Upper lobe of left lung (tissue), 4 donors: ENCODE data around the gene KTI12.

Source experiments
- EP300 ChIP-seq, 4 donors: sonication (generic); formaldehyde crosslinking; IDR thresholded peaks; one replicate each; pipeline ENCODE4 v1.5.1; 2017; ENCODE audit warnings: antibody characterized with exemption in 4 of 4, control low read depth in 2 of 4
- POLR2A ChIP-seq, 4 donors: fragments of 450-650 bp; IDR thresholded peaks; one replicate each; pipeline ENCODE4 v1.5.1; 2016 to 2017; ENCODE audit warnings: antibody characterized with exemption in 4 of 4, mild to moderate bottlenecking in 2 of 4
- POLR2AphosphoS5 ChIP-seq, 2 donors: sonication (generic); formaldehyde crosslinking; IDR thresholded peaks; one replicate each; pipeline ENCODE4 v1.5.1; 2017; ENCODE audit warnings: antibody characterized with exemption in 2 of 2
- TF ChIP-seq, protein P1 (sequence below), 6 experiments: fragments of 450-650 bp in 4 of 6; fragments of 200-600 bp in 2 of 6; sonication (generic) in 2 of 6; IDR thresholded peaks; one replicate each; pipeline ENCODE4 v1.5.1; 2016 to 2019; ENCODE audit warnings: antibody characterized with exemption in 6 of 6

DNA sequence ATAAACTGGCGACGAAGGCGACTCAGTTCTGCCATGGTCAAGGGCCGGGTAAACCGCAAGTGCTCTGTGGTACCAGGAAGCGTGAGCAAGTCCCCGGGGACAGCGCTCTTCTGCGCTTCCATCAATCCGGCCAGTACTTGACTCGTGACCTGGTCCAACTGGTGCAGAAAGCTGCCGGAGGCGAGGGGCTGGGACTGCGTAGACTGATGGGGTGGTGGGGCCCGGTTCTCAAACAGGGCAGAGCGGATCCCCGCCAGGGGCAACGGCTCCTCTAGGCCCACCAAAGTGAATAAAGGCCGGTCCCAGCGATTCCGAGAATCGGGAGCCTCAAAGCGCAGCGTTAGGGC, 852 bp downstream of the KTI12 start:
- TF ChIP-seq, protein P1, sequence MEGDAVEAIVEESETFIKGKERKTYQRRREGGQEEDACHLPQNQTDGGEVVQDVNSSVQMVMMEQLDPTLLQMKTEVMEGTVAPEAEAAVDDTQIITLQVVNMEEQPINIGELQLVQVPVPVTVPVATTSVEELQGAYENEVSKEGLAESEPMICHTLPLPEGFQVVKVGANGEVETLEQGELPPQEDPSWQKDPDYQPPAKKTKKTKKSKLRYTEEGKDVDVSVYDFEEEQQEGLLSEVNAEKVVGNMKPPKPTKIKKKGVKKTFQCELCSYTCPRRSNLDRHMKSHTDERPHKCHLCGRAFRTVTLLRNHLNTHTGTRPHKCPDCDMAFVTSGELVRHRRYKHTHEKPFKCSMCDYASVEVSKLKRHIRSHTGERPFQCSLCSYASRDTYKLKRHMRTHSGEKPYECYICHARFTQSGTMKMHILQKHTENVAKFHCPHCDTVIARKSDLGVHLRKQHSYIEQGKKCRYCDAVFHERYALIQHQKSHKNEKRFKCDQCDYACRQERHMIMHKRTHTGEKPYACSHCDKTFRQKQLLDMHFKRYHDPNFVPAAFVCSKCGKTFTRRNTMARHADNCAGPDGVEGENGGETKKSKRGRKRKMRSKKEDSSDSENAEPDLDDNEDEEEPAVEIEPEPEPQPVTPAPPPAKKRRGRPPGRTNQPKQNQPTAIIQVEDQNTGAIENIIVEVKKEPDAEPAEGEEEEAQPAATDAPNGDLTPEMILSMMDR (IDR thresholded peaks at IDR 0.05): no peak
- no peak for TF ChIP-seq POLR2A (IDR thresholded peaks at IDR 0.05)
- no peak for TF ChIP-seq POLR2AphosphoS5 (IDR thresholded peaks at IDR 0.05)
- TF ChIP-seq EP300 (IDR thresholded peaks at IDR 0.05): no peak
